Measurements from ENCODE around the gene LRRK1. TPM values are rescaled to one million over a fixed set of nuclear protein-coding genes. Genes with fewer than 3 reads are reported as not detected.

Gene LRRK1
- polyA plus RNA-seq, 4 donors = 3.8 to 9.4 (median 5.9) TPM

DNA sequence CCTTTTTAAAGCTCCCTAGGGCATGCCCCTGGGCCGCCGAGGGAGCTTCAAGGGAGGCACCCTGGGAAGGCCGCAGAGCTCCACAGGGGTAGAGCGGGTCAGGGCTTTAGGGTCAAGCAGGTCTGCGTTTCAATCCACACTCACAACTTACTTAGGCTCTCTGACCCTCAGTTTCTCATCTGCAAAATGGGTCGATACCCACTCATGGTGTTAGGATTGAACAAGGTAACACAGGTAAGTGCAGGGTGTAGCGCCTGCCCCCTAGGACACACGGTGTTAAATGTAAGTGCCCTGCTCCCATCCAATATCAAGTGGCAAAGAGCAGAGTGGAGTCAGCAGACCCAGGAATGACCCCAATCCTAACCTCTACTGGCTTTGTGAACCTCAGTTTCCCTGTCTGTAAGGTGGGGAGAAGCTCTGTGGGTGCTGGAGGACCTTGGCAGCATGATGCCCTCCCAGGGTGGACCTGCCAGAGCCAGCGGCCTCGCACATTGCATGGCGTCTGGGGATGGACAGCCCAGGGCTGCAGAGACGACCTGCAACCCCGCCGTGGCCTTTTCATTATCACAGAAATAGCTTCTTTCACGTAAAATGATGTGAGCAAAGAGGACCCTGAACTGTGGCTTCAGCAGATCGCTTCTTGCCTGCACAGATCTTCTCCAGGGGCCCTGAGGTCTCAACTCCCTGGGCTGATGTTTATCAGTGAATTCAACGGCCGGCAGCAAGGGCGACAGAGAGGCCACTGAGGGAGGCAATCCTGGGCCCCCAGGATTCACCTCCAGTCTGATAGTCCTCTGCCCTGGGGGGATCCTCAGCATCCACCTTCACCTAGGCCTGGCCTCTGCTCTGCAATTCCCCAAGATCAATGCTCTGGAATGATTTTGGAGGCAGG, 194.2 kb downstream of the LRRK1 start:
- FAIRE-seq (no peak), DNase-seq (no peak)
- no peak overlapping the region for H3K27ac ChIP-seq (ENCODE audit: low read depth in 1 of 3, low read length in 2 of 3)
- no peak overlapping the region for H3K4me3 ChIP-seq (ENCODE audit: low read depth in 1 of 3, low read length in 3 of 3)
- 83 to 91% (median 86%) methylated on average over 19 of the region's 19 CpGs for WGBS, 3 donors
- no peaks in the 10 kb centered on the region for H3K27me3 ChIP-seq (ENCODE audit: control insufficient read depth in 3 of 3, insufficient read depth in 3 of 3, low read length in 3 of 3)
- H3K4me1 ChIP-seq (ENCODE audit: control insufficient read depth in 3 of 3, insufficient read depth in 2 of 3, low read depth in 1 of 3, low read length in 2 of 3) = no peaks in the 10 kb centered on the region
- no peaks in the 10 kb centered on the region for H3K36me3 ChIP-seq (ENCODE audit: control insufficient read depth in 3 of 3, insufficient read depth in 2 of 3, low read depth in 1 of 3, low read length in 3 of 3)
- H3K9me3 ChIP-seq (ENCODE audit: control insufficient read depth in 2 of 2, insufficient read depth in 1 of 2, low read depth in 1 of 2, low read length in 1 of 2) = peaks cover 0 to 6% of the 10 kb centered on the region in 2 donors

DNA sequence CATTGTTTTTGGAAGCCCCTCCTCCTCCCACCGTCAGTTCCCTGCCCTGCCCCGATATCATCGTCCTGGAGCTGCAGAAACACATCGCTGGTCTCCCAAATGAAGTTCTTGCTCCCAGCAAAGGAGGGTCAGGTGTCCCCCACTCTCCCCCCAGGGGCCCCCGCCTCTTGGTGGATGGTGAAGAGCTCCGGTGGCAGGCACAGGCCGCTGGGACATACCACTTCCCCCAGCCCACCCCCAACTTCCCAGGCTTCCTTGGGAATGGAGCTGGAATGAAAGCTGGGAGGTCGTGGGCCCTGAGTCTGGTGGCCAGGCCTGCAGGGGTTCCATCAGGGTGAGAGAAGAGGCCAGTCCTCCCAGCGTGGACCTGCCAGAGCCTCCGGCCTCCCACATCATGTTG, 195.0 kb downstream of the LRRK1 start:
- no peak overlapping the region for H3K4me3 ChIP-seq (ENCODE audit: low read depth in 1 of 3, low read length in 3 of 3)
- no peaks in the 10 kb centered on the region for H3K4me1 ChIP-seq (ENCODE audit: control insufficient read depth in 3 of 3, insufficient read depth in 2 of 3, low read depth in 1 of 3, low read length in 2 of 3)
- WGBS, 3 donors = 68 to 77% (median 70%) methylated on average over 10 of the region's 10 CpGs
- H3K36me3 ChIP-seq (ENCODE audit: control insufficient read depth in 3 of 3, insufficient read depth in 2 of 3, low read depth in 1 of 3, low read length in 3 of 3) = no peaks in the 10 kb centered on the region
- H3K27ac ChIP-seq (ENCODE audit: low read depth in 1 of 3, low read length in 2 of 3) = no peak overlapping the region
- no peak for FAIRE-seq
- no peaks in the 10 kb centered on the region for H3K27me3 ChIP-seq (ENCODE audit: control insufficient read depth in 3 of 3, insufficient read depth in 3 of 3, low read length in 3 of 3)
- no peak for DNase-seq
- H3K9me3 ChIP-seq (ENCODE audit: control insufficient read depth in 2 of 2, insufficient read depth in 1 of 2, low read depth in 1 of 2, low read length in 1 of 2) = no peaks in the 10 kb centered on the region

DNA sequence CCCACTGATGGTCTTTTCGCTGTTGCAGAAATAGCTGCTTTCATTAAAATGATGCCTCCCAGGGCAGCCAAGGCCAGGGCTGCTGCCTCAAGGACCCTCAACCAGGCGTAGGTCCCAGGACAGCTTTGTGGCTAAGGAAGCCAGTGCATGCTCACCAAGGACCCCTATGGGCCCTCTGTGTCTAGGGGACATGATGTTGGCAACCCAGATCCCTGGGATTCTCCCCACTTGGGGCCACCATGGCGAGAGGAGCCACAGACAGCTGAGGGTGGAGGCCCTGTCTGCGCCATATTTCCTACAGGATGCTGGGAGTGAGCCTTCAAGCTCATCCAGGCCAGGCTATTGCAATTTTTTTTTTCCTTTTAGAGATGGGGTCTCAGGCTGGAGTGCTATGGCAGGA, 195.5 kb downstream of the LRRK1 start:
- Histone ChIP-seq H3K36me3 (ENCODE audit: control insufficient read depth in 3 of 3, insufficient read depth in 2 of 3, low read depth in 1 of 3, low read length in 3 of 3) (no peaks in the 10 kb centered on the region), H3K27ac (ENCODE audit: low read depth in 1 of 3, low read length in 2 of 3) (no peak overlapping the region), H3K9me3 (ENCODE audit: control insufficient read depth in 2 of 2, insufficient read depth in 1 of 2, low read depth in 1 of 2, low read length in 1 of 2) (no peaks in the 10 kb centered on the region), H3K27me3 (ENCODE audit: control insufficient read depth in 3 of 3, insufficient read depth in 3 of 3, low read length in 3 of 3) (no peaks in the 10 kb centered on the region), H3K4me1 (ENCODE audit: control insufficient read depth in 3 of 3, insufficient read depth in 2 of 3, low read depth in 1 of 3, low read length in 2 of 3) (no peaks in the 10 kb centered on the region), H3K4me3 (ENCODE audit: low read depth in 1 of 3, low read length in 3 of 3) (no peak overlapping the region)
- FAIRE-seq (no peak), DNase-seq (no peak)
- 88 to 97% (median 89%) methylated on average over 4 of the region's 4 CpGs for WGBS, 3 donors

DNA sequence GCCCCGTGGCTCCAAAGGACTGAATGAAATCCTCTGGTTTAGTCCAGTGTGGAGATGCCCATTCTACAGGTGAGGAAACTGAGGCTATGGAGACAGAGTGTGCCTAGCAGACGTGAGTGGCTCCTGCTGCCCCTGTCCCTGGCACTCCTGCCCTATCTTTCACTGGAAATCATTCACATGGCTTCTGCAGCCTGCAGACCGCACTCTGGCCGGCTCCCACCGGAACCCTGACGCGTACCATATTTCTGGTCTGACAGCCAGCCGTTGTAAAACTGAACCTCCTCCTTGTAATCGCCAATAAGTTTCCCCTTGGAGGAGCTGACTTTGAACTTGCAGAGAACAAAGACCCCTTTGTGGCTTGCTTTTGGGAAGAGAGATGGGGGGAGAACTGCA, 196.2 kb downstream of the LRRK1 start:
- DNase-seq (peak in 1 of 2 donors; percentile 43), FAIRE-seq (no peak)
- no peaks in the 10 kb centered on the region for H3K4me1 ChIP-seq (ENCODE audit: control insufficient read depth in 3 of 3, insufficient read depth in 2 of 3, low read depth in 1 of 3, low read length in 2 of 3)

GRCh38 chr15:101115786-101116680, 196.9 kb downstream of the LRRK1 start:
- WGBS, 3 donors = 45 to 60% (median 56%) methylated on average over 17 of the region's 17 CpGs
- FAIRE-seq = no peak
- Histone ChIP-seq H3K27me3 (ENCODE audit: control insufficient read depth in 3 of 3, insufficient read depth in 3 of 3, low read length in 3 of 3) (no peaks in the 10 kb centered on the region), H3K4me1 (ENCODE audit: control insufficient read depth in 3 of 3, insufficient read depth in 2 of 3, low read depth in 1 of 3, low read length in 2 of 3) (peaks cover 0 to 1% (median 0%) of the 10 kb centered on the region in 3 donors), H3K9me3 (ENCODE audit: control insufficient read depth in 2 of 2, insufficient read depth in 1 of 2, low read depth in 1 of 2, low read length in 1 of 2) (no peaks in the 10 kb centered on the region), H3K27ac (ENCODE audit: low read depth in 1 of 3, low read length in 2 of 3) (peak overlapping the region in 2 of 3 donors; percentile 8 to 50), H3K4me3 (ENCODE audit: low read depth in 1 of 3, low read length in 3 of 3) (no peak overlapping the region), H3K36me3 (ENCODE audit: control insufficient read depth in 3 of 3, insufficient read depth in 2 of 3, low read depth in 1 of 3, low read length in 3 of 3) (no peaks in the 10 kb centered on the region)
- peak in 1 of 2 donors; percentile 26 for DNase-seq

More for the DNA sequence above, 196.2 kb downstream of the LRRK1 start:
- Histone ChIP-seq H3K36me3 (ENCODE audit: control insufficient read depth in 3 of 3, insufficient read depth in 2 of 3, low read depth in 1 of 3, low read length in 3 of 3) (no peaks in the 10 kb centered on the region), H3K27ac (ENCODE audit: low read depth in 1 of 3, low read length in 2 of 3) (peak overlapping the region in 1 of 3 donors; percentile 50), H3K27me3 (ENCODE audit: control insufficient read depth in 3 of 3, insufficient read depth in 3 of 3, low read length in 3 of 3) (no peaks in the 10 kb centered on the region), H3K9me3 (ENCODE audit: control insufficient read depth in 2 of 2, insufficient read depth in 1 of 2, low read depth in 1 of 2, low read length in 1 of 2) (no peaks in the 10 kb centered on the region), H3K4me3 (ENCODE audit: low read depth in 1 of 3, low read length in 3 of 3) (no peak overlapping the region)
- 28 to 47% (median 44%) methylated on average over 9 of the region's 9 CpGs for WGBS, 3 donors

- no peak overlapping the region for H3K4me3 ChIP-seq (ENCODE audit: low read depth in 1 of 3, low read length in 3 of 3)
- H3K27ac ChIP-seq (ENCODE audit: low read depth in 1 of 3, low read length in 2 of 3) = peak overlapping the region in 1 of 3 donors; percentile 50
- no peak for FAIRE-seq
- 84 to 89% (median 87%) methylated on average over 1 of the region's 1 CpG for WGBS, 3 donors
- no peaks in the 10 kb centered on the region for H3K9me3 ChIP-seq (ENCODE audit: control insufficient read depth in 2 of 2, insufficient read depth in 1 of 2, low read depth in 1 of 2, low read length in 1 of 2)
- no peak for DNase-seq
- no peaks in the 10 kb centered on the region for H3K36me3 ChIP-seq (ENCODE audit: control insufficient read depth in 3 of 3, insufficient read depth in 2 of 3, low read depth in 1 of 3, low read length in 3 of 3)
- peaks cover 0 to 7% (median 0%) of the 10 kb centered on the region in 3 donors for H3K4me1 ChIP-seq (ENCODE audit: control insufficient read depth in 3 of 3, insufficient read depth in 2 of 3, low read depth in 1 of 3, low read length in 2 of 3)
- H3K27me3 ChIP-seq (ENCODE audit: control insufficient read depth in 3 of 3, insufficient read depth in 3 of 3, low read length in 3 of 3) = no peaks in the 10 kb centered on the region
Observed at GRCh38 chr15:101116681-101116976, 197.5 kb downstream of the LRRK1 start.

- H3K27me3 ChIP-seq (ENCODE audit: control insufficient read depth in 3 of 3, insufficient read depth in 3 of 3, low read length in 3 of 3) = no peaks in the 10 kb centered on the region
- H3K27ac ChIP-seq (ENCODE audit: low read depth in 1 of 3, low read length in 2 of 3) = no peak overlapping the region
- H3K4me1 ChIP-seq (ENCODE audit: control insufficient read depth in 3 of 3, insufficient read depth in 2 of 3, low read depth in 1 of 3, low read length in 2 of 3) = peaks cover 0 to 12% (median 0%) of the 10 kb centered on the region in 3 donors
- DNase-seq (no peak), FAIRE-seq (no peak)
- no peaks in the 10 kb centered on the region for H3K9me3 ChIP-seq (ENCODE audit: control insufficient read depth in 2 of 2, insufficient read depth in 1 of 2, low read depth in 1 of 2, low read length in 1 of 2)
- no peaks in the 10 kb centered on the region for H3K36me3 ChIP-seq (ENCODE audit: control insufficient read depth in 3 of 3, insufficient read depth in 2 of 3, low read depth in 1 of 3, low read length in 3 of 3)
- no peak overlapping the region for H3K4me3 ChIP-seq (ENCODE audit: low read depth in 1 of 3, low read length in 3 of 3)
- WGBS, 3 donors = 94 to 98% (median 96%) methylated on average over 9 of the region's 9 CpGs
Observed at GRCh38 chr15:101118116-101118515, 199.0 kb downstream of the LRRK1 start.

DNA sequence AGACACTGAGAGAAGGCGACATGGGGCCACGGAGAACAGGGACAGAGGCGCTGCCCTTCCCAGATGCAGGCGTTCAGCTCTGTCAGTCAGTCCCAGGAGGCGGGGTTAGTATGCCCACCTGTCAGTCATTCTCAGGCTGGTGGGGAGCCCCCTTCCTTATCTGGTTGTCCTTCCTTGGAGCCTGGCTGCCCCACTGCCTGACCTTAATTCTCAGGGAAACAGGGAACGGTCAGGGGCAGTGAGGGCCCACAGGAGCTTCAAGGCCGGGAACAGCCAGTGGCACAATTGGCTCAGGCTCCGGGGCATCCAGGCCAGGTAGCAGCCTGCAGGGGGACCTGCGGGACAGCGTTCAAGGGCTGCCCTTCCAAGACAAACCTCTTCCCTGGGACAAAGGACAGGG, 199.5 kb downstream of the LRRK1 start:
- WGBS, 3 donors = 89 to 96% (median 92%) methylated on average over 10 of the region's 10 CpGs
- no peaks in the 10 kb centered on the region for H3K27me3 ChIP-seq (ENCODE audit: control insufficient read depth in 3 of 3, insufficient read depth in 3 of 3, low read length in 3 of 3)
- no peaks in the 10 kb centered on the region for H3K9me3 ChIP-seq (ENCODE audit: control insufficient read depth in 2 of 2, insufficient read depth in 1 of 2, low read depth in 1 of 2, low read length in 1 of 2)
- no peaks in the 10 kb centered on the region for H3K36me3 ChIP-seq (ENCODE audit: control insufficient read depth in 3 of 3, insufficient read depth in 2 of 3, low read depth in 1 of 3, low read length in 3 of 3)
- no peak overlapping the region for H3K4me3 ChIP-seq (ENCODE audit: low read depth in 1 of 3, low read length in 3 of 3)
- DNase-seq = no peak
- no peak for FAIRE-seq
- no peak overlapping the region for H3K27ac ChIP-seq (ENCODE audit: low read depth in 1 of 3, low read length in 2 of 3)
- H3K4me1 ChIP-seq (ENCODE audit: control insufficient read depth in 3 of 3, insufficient read depth in 2 of 3, low read depth in 1 of 3, low read length in 2 of 3) = peaks cover 0 to 12% (median 0%) of the 10 kb centered on the region in 3 donors
